ENCODE data around the gene DYNC1H1. TPM values are rescaled to one million over a fixed set of nuclear protein-coding genes. Genes with fewer than 3 reads are reported as not detected.

The DYNC1H1 gene
- total RNA-seq, 4 donors from 2014 or later = 606 to 1,020 (median 666) TPM

DNA sequence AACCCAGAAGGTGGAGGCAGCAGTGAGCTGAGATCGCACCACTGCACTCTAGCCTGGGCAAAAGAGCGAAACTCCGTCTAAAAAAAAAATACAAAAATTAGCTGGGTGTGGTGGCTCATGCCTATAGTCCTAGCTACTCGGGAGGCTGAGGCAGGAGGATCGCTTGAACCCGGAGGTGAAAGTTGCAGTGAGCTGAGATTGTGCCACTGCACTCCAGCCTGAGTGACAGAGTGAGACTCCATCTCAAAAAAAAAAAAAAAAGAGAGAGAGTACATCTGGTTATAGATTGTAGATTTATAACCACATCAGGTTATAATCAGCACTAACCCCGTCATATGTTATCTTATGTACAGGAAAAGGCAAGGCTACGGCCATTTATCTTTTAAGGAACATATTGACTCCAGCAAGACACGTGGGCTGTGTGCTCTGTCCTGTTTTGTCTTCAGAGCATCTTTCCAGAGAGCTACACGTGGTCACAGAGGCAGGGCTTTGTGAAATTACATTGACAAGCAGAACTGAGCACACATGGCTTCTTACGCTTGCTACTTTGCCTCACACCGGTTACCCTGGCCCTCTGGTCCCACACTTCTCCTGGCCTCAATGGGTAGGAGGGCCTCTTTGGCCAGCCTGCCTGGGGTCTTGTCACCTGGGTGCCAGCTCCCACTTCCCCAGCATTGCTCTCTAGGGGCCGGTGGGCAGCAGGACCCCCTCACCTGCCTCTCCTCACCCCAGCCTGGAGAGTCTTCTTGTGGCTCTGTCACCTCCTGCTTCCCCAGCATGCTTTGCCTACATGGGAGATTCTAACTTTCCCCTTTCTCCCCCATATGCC is 6.8 kb upstream of the DYNC1H1 start:
- Histone ChIP-seq H3K27me3 (no peaks in the 10 kb centered on the region), H3K9me3 (no peaks in the 10 kb centered on the region), H3K4me1 (peaks cover 0 to 16% (median 0%) of the 10 kb centered on the region in 3 donors), H3K27ac (no peak overlapping the region), H3K36me3 (no peaks in the 10 kb centered on the region), H3K4me3 (no peak overlapping the region)
- no peak for TF ChIP-seq POLR2A (IDR thresholded peaks at IDR 0.05)
- no peak for TF ChIP-seq POLR2AphosphoS5 (IDR thresholded peaks at IDR 0.05)
- TF ChIP-seq EP300 (IDR thresholded peaks at IDR 0.05) = no peak
- TF ChIP-seq, protein P1, sequence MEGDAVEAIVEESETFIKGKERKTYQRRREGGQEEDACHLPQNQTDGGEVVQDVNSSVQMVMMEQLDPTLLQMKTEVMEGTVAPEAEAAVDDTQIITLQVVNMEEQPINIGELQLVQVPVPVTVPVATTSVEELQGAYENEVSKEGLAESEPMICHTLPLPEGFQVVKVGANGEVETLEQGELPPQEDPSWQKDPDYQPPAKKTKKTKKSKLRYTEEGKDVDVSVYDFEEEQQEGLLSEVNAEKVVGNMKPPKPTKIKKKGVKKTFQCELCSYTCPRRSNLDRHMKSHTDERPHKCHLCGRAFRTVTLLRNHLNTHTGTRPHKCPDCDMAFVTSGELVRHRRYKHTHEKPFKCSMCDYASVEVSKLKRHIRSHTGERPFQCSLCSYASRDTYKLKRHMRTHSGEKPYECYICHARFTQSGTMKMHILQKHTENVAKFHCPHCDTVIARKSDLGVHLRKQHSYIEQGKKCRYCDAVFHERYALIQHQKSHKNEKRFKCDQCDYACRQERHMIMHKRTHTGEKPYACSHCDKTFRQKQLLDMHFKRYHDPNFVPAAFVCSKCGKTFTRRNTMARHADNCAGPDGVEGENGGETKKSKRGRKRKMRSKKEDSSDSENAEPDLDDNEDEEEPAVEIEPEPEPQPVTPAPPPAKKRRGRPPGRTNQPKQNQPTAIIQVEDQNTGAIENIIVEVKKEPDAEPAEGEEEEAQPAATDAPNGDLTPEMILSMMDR (IDR thresholded peaks at IDR 0.05) = no peak
- 83 to 84% methylated on average over 11 of the region's 13 CpGs for WGBS, 2 donors (ENCODE audit: low coverage in 1 of 2)
- ATAC-seq = no peak

DNA sequence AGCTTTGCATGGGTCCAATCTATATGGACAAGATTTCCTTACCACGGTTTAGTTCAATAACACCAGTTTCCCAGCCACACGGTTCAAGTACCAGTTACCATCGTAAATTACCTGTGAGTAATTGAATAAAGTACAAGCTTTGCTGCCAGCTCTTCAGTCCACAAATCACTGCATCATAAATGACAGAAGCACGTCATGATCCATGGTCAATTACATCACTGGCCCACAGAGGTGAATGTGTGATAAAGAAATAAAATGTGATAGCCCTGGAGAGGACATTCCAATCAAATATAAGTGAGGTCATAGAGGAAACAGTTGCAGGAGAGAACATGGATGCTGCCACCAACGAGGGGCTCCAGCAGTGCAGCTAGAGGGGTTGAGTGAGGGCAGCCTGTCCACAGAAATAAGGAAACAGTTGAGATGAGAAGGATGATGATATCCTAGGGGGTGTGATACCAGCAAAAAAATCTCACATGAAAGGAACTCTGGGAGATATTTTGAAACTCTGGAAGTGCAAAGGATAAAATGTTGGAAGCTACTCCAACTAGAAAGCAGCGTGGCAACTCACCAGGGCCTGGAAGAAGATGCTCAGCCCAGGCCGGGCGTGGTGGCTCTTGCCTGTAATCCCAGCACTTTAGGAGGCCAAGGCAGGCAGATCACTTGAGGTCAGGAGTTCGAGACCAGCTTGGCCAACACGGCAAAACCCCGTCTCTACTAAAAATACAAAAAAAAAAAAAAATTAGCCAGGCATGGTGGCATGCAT is 5.8 kb upstream of the DYNC1H1 start:
- H3K4me3 ChIP-seq = no peak overlapping the region
- H3K36me3 ChIP-seq = no peaks in the 10 kb centered on the region
- peaks cover 0 to 25% (median 1%) of the 10 kb centered on the region in 3 donors for H3K4me1 ChIP-seq
- no peak for TF ChIP-seq POLR2A (IDR thresholded peaks at IDR 0.05)
- H3K27ac ChIP-seq = no peak overlapping the region
- WGBS, 2 donors (ENCODE audit: low coverage in 1 of 2) = 66 to 79% methylated on average over 4 to 10 of the region's 11 CpGs
- no peak for ATAC-seq
- H3K9me3 ChIP-seq = no peaks in the 10 kb centered on the region
- no peaks in the 10 kb centered on the region for H3K27me3 ChIP-seq

DNA sequence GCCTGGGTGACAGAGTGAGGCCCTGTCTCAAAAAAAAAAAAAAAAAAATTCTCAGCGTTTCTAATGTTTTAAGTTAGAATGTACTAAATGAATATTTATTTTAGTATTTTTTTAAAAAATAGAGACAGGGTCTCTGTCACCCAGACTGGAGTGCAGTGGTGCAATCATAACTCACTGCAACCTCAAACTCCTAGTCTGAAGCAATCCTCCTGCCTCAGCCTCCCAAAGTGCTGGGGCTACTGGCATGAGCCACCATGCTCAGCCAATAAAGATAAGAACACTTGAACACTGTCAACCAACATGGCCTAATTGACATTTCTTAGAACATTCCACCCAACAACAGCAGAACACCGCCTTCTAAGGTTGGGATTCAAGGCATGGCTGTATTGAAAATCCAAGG is 5.1 kb upstream of the DYNC1H1 start:
- Histone ChIP-seq H3K27ac (no peak overlapping the region), H3K27me3 (no peaks in the 10 kb centered on the region), H3K36me3 (no peaks in the 10 kb centered on the region), H3K9me3 (no peaks in the 10 kb centered on the region), H3K4me1 (peaks cover 0 to 31% (median 6%) of the 10 kb centered on the region in 3 donors), H3K4me3 (no peak overlapping the region)
- TF ChIP-seq POLR2A (IDR thresholded peaks at IDR 0.05) (no peak), POLR2AphosphoS5 (IDR thresholded peaks at IDR 0.05) (no peak), EP300 (IDR thresholded peaks at IDR 0.05) (no peak)
- TF ChIP-seq, protein P1 (IDR thresholded peaks at IDR 0.05) = no peak
- no peak for ATAC-seq
- WGBS, 2 donors (ENCODE audit: low coverage in 1 of 2) = 61 to 80% methylated on average over 2 of the region's 2 CpGs

DNA sequence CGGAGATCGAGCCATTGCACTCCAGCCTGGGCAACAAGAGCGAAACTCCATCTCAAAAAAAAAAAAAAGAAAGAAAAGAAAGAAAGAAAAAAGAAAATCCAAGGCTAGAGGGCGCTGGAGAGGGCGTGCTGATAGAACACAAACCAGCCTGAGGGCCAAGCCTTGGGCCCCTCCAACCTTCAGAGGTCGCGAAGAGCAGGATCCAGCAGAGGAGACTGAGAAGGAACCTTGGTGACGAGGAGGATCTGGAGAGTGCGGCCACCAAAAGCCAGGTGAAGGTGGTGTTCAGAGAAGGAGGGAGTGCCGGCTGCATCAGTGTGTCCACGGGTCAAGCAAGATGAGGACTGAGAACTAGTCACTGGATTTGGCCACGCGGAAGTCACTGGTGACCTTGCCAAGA is 4.1 kb upstream of the DYNC1H1 start:
- no peak overlapping the region for H3K27ac ChIP-seq
- H3K4me3 ChIP-seq = no peak overlapping the region
- no peak for ATAC-seq
- H3K27me3 ChIP-seq = no peaks in the 10 kb centered on the region
- H3K9me3 ChIP-seq = no peaks in the 10 kb centered on the region
- WGBS, 2 donors (ENCODE audit: low coverage in 1 of 2) = 45 to 51% methylated on average over 10 to 13 of the region's 13 CpGs
- TF ChIP-seq EP300 (IDR thresholded peaks at IDR 0.05) = no peak
- no peak for TF ChIP-seq POLR2A (IDR thresholded peaks at IDR 0.05)
- TF ChIP-seq, protein P1 (IDR thresholded peaks at IDR 0.05) = peak in 1 of 4 experiments; percentile 28
- TF ChIP-seq POLR2AphosphoS5 (IDR thresholded peaks at IDR 0.05) = no peak
- peaks cover 0 to 31% (median 6%) of the 10 kb centered on the region in 3 donors for H3K4me1 ChIP-seq
- no peaks in the 10 kb centered on the region for H3K36me3 ChIP-seq

DNA sequence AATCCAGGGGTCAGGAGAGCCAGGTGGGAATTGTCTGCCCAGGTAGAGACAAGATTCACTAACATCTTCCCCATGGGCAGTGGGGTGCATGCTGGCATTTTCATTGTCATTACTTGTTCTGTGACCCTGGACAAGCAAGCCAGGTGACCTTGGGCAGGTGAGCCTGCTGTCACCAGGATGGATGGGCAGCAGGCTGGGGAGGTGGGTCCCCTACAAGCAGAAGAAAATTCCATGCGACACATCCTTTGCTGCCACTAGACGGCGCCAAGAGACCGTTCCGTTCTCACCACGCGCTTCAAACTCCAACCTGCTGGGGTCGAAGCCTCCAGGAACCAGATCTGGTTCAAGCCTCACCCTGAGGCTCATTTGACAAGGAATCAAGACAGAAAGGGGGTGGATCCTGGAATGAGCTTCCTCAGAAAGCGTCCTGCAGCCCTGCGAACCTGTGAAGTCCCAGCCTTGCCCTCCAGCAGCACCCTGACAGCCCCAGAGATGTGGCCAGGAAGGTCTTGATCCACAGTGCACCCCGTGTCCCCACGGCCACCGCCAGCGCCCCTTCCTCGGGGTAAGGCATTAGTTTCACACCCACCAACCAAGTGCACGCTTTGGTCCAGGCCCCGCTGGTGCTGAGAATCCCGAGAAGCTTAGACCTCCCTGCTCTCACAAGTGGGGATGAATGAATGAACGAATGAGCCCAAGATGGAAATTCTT is 3.2 kb upstream of the DYNC1H1 start:
- peak overlapping the region in 1 of 4 donors; percentile 39 for H3K27ac ChIP-seq
- peaks cover 0 to 40% (median 13%) of the 10 kb centered on the region in 3 donors for H3K4me1 ChIP-seq
- H3K4me3 ChIP-seq = no peak overlapping the region
- H3K27me3 ChIP-seq = no peaks in the 10 kb centered on the region
- no peak for ATAC-seq
- no peaks in the 10 kb centered on the region for H3K36me3 ChIP-seq
- WGBS, 2 donors (ENCODE audit: low coverage in 1 of 2) = 50 to 81% methylated on average over 3 to 7 of the region's 19 CpGs
- H3K9me3 ChIP-seq = no peaks in the 10 kb centered on the region
- no peak for TF ChIP-seq EP300 (IDR thresholded peaks at IDR 0.05)
- TF ChIP-seq, protein P1 (IDR thresholded peaks at IDR 0.05) = peak in 3 of 4 experiments; percentile 88 to 92 (median 89)

Data from gastroesophageal sphincter (tissue), 4 donors.